GM20431 (cell line): Measurements from ENCODE around the gene MED1.

ENCODE experiments used
- in situ Hi-C: fragments of 300-500 bp; cut with MseI, MboI; formaldehyde crosslinking; loops from one replicate; pipeline ENCODE4 v1.15.0; 2020; ENCODE audit warnings: low sequenced_read_pairs; ENCODE audit not compliant: unreplicated experiment

MED1 gene

GRCh38 chr17:39365242-39365641 lies 85.8 kb downstream of the MED1 start:
- in situ Hi-C loops = no loop called here

- in situ Hi-C loops = no loop called here
Measured at GRCh38 chr17:39364236-39365025, 86.6 kb downstream of the MED1 start.

GRCh38 chr17:39361064-39361463 lies 90.0 kb downstream of the MED1 start:
- in situ Hi-C loops = no loop called here

- in situ Hi-C loops = no loop called here
Measured at GRCh38 chr17:39360537-39360936, 90.5 kb downstream of the MED1 start.

GRCh38 chr17:39359994-39360393 lies 91.1 kb downstream of the MED1 start:
- in situ Hi-C loops = no loop called here

GRCh38 chr17:39357986-39358385 lies 93.1 kb downstream of the MED1 start:
- in situ Hi-C loops = no loop called here

GRCh38 chr17:39357488-39357887 lies 93.6 kb downstream of the MED1 start:
- in situ Hi-C loops = no loop called here
